T-helper 1 cell treated with Interleukin-12 subunit alpha and Interleukin-12 subunit beta and Interleukin-4 antibody, amounts not matched to agents 30 ng/mL and 1 ng/mL, for 36 hours (primary cell): Measurements from ENCODE around the gene RASSF8. TPM values are rescaled to one million over a fixed set of nuclear protein-coding genes. Genes with fewer than 3 reads are reported as not detected.

Experiments
- intact Hi-C: fragments of 100-400 bp; cut with micrococcal nuclease; formaldehyde crosslinking; loops from one replicate; pipeline ENCODE4 v1.15.1; 2024
- total RNA-seq: library from RNA; stranded (reverse); gene quantifications from 2 replicates; pipeline ENCODE4 v1.2.3, GENCODE V29; 2022

The RASSF8 gene
- total RNA-seq, 1 donor from 2014 or later: 1.6 TPM

DNA sequence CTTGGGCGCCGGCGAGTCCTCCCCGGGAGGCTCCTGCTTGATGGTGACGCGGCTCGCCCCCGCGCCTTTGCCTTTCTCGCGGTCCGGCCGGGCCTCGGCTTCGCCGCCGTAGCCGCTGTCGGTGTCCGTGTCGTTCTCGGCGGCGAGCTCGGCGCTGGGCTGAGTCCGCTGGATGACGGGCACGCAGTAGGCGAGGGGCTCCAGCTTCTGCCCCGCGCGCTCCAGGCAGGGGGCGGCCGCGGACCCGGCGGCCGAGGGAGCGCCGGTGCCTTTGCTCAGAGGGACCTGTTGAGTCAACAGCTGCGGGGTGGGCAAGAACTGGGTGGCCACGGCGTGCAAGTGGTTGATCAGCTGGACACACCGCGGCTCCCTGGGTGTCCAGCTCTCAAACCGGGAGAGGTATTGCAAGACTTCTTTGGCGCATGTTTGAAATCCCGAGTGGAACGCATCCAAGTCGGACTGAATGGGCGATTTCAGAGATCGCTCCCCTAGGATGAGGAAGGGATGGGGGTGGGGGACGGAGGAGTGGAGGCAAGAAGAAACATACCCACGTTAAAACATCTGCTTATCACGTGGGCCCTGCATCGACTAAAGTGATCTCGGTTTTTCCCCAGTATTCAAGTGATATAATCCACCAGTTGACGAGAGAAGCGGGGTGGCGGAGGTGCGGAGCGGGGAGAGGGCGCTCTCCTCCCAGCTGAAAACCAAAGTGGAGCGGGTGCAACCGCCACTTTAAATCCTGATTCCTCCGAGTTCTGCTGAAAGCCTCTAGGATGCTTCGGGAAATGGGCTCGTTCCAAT is 164.4 kb downstream of the RASSF8 start:
- intact Hi-C loops: loop anchor here (5.0 to 10.0 kb wide), 2 partner anchors 764 to 1852 kb away; partner anchors contain the start of gene PTHLH

DNA sequence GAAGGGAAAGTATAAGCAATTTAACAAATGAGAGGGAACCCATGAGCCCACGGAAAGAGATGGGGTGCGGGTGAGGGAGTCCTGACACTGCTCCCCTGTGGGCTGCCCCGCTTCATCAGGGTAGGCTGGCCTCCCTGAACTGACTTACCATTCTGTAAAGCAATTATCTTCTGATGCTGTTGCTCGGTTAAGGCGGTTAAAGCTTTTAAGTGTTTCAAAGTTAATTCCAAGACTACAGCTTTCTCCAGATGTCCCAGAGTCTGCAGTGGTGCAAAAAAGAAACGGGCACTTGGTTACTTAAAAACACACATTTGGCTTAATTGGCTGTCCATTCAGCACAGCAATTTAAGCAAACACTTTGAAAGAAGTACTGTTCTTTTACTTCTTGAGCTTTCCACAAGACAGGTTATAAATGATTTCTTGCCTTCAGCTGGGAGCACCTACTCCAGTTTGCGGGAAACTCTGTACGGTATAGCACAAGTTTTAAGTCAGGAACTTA is 165.0 kb downstream of the RASSF8 start:
- intact Hi-C loops: loop anchor here (5.0 to 10.0 kb wide), 2 partner anchors 764 to 1851 kb away; partner anchors contain the start of gene PTHLH

DNA sequence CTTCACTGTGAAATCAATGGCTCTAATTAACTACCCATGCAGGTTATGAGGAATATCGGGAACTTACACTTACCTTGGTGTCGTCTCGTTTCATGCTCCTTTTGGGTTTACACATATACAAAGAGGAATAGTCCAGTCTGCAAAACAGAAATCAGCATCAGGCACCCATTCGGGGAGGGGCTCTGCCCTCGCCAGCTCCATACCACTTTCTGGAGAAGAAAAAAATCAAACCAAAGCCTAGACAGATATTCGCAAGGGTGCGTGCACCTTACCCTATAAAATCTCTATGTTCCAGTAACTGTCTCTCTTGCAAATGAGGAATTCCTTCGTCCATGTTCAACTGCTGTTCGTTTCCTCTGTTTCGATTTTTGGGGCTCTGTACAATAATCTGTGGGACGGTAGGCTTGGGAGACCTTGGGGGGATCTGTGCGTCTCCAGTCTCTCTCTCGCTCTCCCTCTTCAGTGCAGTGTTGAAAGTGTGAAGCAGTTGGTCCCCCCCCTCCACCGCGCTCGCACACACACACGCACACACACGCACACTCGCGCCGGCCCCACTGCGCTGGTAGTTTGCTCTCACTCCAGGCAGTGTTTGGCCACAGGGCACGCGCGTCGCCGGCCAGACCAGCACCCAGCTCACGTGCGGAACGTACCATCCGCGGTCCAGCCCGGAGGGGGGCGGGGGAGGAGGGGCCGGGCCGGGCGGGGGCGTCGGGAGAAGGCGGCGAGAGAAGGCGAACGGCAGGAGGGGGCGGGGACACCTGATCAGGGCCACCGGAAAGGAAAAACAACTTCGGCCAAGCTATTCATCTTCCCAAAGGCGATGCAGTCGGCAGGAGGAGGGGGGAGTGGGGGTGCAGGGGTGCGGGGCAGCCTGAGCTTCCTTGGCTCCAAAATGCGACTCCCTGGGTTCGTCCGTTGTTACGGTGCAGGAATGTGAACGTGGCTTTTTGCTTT is 166.2 kb downstream of the RASSF8 start, which contains the start of gene BHLHE41:
TSS of gene BHLHE41 (minus strand) at position 592 of the 954 bp plus-strand sequence. CDS start at position 334, 258 bp downstream.
- intact Hi-C loops: loop anchor here (5.0 to 10.0 kb wide), 3 partner anchors 167 to 1850 kb away; partner anchors contain the start of genes PTHLH and RASSF8

DNA sequence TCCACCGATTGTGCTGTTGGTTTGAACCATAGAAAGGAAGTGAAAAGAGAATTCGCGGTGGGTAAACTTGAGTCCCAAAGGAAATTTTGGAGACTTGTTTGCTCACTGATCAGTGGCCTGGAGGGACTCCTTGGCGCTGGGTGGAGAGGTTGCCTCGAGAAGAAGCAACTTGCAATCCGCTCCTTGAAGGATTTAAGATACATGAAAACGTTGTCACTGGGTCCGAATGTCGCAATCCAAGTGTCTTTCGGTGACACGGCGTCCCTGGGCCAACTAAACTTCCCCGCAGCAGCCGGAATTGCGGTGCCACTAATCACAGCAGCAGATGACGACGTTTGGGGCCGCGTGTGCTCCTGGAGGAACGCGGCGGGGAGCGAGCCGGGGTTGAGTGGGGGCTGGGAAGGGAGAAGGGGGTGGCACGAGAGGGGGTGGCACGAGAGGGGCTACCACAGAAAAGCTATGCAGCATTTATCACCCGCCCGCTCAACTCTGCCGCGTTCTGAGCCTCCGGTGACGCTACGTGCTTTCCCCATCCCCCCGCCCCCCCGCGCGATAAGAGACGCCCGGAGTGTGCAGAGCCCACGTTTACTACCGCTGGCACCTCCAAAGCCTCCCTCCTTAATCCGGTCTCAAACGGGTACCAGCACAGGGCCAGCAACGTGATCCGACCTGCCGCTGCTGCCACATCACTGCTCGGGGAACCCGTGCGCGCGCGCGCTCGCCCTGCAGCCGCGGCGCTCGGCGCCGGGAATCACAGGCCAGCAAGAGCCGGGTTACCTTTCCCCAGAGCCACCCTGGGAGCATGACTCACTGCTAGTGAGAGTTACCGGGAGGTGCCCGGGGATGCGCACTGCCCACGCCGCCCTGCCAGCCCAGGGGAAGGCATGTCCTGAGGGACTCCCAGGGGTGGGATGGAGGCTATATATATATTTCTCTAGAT is 167.2 kb downstream of the RASSF8 start:
- intact Hi-C loops: loop anchor here (5.0 to 10.0 kb wide), 2 partner anchors 168 to 1849 kb away; partner anchors contain the start of genes PTHLH and RASSF8

DNA sequence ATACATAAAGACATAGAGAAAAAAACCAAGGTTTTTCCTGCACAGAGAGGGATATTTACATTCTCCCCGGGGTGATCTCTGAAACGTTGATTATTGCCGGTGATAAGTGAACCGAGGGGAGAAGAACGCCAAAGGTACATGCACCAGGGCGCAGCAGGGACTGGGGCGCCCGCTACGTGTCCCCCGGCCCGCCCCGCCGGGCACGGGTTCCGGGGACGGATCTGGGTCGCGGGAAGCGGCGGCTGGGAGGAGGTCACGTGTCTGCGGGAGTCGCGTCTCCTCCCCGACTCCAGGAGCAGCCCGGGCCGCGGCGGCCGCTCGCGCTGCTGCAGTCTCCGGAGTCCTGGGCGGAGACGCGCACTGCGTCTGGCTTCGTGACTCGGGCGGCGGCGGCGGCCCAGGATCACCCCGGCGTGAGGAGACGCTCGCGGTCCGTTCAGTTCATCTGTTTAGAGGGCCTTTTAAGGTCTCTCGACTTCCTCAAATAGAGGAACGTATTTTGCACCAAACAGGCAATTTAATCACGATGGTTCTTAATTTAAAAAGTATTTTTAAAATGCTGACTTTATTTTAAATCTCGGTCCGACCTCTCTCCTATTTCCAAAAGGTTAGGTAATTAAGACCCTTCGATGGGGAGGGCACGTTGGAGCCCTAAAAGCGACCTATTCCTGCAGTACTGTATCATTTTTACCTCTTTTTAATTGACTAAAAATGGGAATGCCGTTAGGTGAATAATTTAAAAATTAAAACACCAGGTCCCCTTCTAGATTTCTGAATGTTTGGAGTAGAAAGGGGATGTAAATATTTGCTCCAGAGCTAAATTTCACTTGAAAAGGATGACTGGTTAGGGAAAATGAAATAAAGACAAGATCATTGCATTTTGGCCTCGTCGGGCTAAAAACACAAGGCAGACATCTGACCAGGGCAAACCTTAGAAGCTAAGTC is 168.1 kb downstream of the RASSF8 start:
- intact Hi-C loops: loop anchor here (5.0 to 10.0 kb wide), 2 partner anchors 169 to 1848 kb away; partner anchors contain the start of genes PTHLH and RASSF8

DNA sequence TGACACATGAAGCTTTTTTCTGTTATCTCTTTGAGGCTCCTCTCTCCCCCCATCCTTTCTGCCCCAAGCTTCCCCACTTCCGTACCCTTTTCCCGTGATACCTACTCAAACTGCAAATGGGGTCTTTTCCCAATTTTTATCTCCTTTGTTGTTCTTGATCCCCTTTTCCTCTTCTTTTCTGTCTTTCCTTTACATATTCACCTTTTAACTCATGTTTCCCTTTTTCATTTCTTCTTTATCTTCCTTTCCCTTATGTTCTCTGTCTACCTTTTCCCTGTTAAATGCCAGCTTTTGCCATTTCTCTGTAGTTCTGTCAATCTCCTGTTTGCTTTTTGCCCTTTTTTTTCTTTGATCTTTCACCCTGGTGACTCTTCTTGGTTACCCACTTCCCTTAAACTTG is 168.9 kb downstream of the RASSF8 start:
- intact Hi-C loops: loop anchor here (5.0 to 10.0 kb wide), 2 partner anchors 170 to 1847 kb away; partner anchors contain the start of genes PTHLH and RASSF8

DNA sequence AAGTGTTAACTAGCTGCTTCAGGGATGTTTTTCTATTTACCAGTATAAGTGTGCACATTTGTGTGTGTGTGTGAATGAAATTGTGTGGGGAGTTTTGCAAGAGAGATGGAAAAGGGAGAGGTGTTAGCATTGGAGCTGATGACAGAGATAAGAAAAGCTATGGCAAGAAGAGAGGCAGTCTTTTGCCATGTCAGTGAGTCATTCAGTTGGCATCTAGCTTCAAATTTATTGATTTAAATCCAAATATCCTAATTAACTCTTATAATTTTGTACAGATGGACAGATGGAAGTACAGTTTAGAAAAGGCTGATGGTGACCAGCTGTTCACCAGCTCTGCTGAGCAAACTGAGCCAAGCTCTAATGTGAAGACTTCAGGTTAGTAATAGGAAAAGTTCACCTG is 169.7 kb downstream of the RASSF8 start:
- intact Hi-C loops: loop anchor here (5.0 to 10.0 kb wide), 2 partner anchors 171 to 1847 kb away; partner anchors contain the start of genes PTHLH and RASSF8

Other genes with a start within 250 kb of the RASSF8 start
- not detected in 2 replicates for gene BHLHE41, start 166.4 kb downstream of the RASSF8 start, total RNA-seq
- not detected in 2 replicates for gene SSPN, start 236.9 kb downstream of the RASSF8 start, total RNA-seq